Left ventricle myocardium inferior (tissue), 1 donor: ENCODE data around the gene MORC3. TPM values are rescaled to one million over a fixed set of nuclear protein-coding genes. Genes with fewer than 3 reads are reported as not detected.

Source experiments
- DNase-seq: peaks from one replicate; pipeline ENCODE4 v3.0.0-alpha.2; 2020
- H3K27ac ChIP-seq: fragments of 200-600 bp; replicated peaks from 2 replicates; pipeline ENCODE4 v1.8.0; 2021
- H3K27me3 ChIP-seq: fragments of 200-600 bp; 2 replicates; pipeline ENCODE4 v1.8.0; 2021; ENCODE audit warnings: low read depth
- H3K36me3 ChIP-seq: fragments of 200-600 bp; 2 replicates; pipeline ENCODE4 v1.8.0; 2021
- H3K4me1 ChIP-seq: fragments of 200-600 bp; 2 replicates; pipeline ENCODE4 v1.8.0; 2021
- H3K4me3 ChIP-seq: fragments of 200-600 bp; 2 replicates; pipeline ENCODE4 v1.8.0; 2021; ENCODE audit warnings: mild to moderate bottlenecking, moderate library complexity
- H3K9me3 ChIP-seq: fragments of 200-600 bp; replicated peaks from 2 replicates; pipeline ENCODE4 v1.8.0; 2021
- intact Hi-C: fragments of 100-400 bp; cut with micrococcal nuclease; formaldehyde crosslinking; loops from one replicate; pipeline ENCODE4 v1.11.0; 2022
- total RNA-seq: library from RNA; stranded (reverse); fragmentation: NEBNext Ultra II Directional; extraction: Animal tissue kit (Norgen Biotek cat#: 25700); gene quantifications from one replicate; pipeline ENCODE4 v1.2.1, GENCODE V29; 2021
- TF ChIP-seq, protein P1 (sequence below): fragments of 200-600 bp; IDR thresholded peaks from 2 replicates; pipeline ENCODE4 v1.8.0; 2021; ENCODE audit warnings: antibody characterized with exemption, mild to moderate bottlenecking, borderline replicate concordance
- donor health status: DM: no; HTN: yes; CAD: no; lungs with severe emphysema.

The MORC3 gene
- total RNA-seq, 1 donor from 2014 or later = 19.4 TPM

DNA sequence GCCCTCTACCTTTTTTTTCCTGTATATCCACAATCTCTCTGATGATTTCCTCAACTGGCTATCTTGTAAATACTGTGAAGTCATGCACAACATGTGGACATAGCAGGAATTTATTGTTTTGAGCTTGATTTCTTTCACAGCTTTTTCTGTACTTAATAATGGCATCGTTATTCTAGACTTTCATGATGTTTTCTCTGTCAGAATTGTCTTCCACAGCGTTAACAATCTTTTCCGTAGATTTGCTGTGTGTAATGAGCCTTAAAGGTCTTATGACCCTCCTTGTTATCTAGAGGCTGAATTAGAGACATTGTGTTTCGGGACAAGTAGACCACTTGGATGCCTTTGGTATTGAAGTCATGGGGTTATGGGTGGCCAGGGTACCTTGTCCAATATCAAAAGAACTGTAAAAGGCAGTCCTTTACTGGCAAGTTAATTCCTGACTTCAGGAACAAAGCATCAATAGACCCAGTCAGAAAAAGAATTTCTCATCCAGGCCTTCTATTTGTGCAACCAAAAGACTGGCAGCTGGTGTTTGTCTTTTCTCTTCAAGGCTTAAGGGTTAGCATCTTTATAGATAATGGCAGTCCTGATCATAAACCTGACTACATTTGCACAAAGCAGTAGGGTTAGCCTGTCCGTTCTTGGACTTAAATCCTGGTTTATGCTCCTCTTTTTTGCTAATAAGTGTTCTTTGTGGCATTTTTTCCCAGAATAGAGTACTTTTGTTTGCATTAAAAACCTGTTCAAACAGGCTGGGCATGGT, 35.1 kb downstream of the MORC3 start:
- Histone ChIP-seq H3K4me3 (no peak overlapping the region), H3K9me3 (no peaks in the 10 kb centered on the region), H3K36me3 (peaks cover 80% of the 10 kb centered on the region), H3K27ac (no peak overlapping the region), H3K27me3 (no peaks in the 10 kb centered on the region), H3K4me1 (no peaks in the 10 kb centered on the region)
- intact Hi-C loops = no loop called here
- TF ChIP-seq, protein P1, sequence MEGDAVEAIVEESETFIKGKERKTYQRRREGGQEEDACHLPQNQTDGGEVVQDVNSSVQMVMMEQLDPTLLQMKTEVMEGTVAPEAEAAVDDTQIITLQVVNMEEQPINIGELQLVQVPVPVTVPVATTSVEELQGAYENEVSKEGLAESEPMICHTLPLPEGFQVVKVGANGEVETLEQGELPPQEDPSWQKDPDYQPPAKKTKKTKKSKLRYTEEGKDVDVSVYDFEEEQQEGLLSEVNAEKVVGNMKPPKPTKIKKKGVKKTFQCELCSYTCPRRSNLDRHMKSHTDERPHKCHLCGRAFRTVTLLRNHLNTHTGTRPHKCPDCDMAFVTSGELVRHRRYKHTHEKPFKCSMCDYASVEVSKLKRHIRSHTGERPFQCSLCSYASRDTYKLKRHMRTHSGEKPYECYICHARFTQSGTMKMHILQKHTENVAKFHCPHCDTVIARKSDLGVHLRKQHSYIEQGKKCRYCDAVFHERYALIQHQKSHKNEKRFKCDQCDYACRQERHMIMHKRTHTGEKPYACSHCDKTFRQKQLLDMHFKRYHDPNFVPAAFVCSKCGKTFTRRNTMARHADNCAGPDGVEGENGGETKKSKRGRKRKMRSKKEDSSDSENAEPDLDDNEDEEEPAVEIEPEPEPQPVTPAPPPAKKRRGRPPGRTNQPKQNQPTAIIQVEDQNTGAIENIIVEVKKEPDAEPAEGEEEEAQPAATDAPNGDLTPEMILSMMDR = no peak
- DNase-seq = no peak

DNA sequence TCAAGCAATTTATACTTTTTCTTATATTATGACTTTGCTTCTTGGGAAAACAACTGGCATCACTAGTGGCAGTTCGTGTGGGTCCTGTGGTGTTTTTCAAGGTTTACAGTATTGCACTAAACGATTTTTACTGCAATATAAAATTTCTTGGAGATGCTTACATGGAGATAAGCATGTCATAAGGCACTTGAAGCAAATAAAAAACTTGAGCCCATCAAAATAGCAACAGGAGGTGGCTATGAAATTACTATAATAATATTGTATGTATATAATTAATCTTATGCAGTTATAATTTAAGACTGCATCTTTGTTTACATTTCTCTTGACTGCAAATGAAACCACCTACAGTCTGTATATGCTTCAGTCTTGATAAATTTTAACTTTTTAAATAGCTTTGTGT, 35.9 kb downstream of the MORC3 start:
- Histone ChIP-seq H3K4me3 (no peak overlapping the region), H3K4me1 (no peaks in the 10 kb centered on the region), H3K9me3 (no peaks in the 10 kb centered on the region), H3K36me3 (peaks cover 82% of the 10 kb centered on the region), H3K27ac (no peak overlapping the region), H3K27me3 (no peaks in the 10 kb centered on the region)
- no peak for DNase-seq
- intact Hi-C loops = no loop called here
- TF ChIP-seq, protein P1 = no peak

DNA sequence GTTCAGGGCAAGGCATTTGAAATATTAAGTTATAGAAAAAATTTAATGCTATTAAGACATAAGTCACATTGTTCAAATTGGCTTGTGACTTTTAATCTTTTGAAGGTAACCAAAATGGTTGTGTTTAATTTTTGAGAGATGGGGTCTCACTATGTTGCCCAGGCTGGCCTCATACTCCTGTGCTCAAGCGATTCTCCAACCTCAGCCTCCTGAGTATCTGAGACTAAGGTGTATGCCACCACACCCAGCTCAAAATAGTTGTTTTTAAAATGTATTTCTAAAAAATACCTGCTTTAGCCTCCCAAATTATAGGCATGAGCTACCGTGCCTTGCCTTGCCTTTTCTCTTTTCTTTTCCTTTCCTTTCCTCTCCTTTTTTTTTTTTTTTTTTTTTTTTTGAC, 39.2 kb downstream of the MORC3 start:
- no peak overlapping the region for H3K4me3 ChIP-seq
- no peaks in the 10 kb centered on the region for H3K27me3 ChIP-seq
- H3K9me3 ChIP-seq = no peaks in the 10 kb centered on the region
- no peak for DNase-seq
- peaks cover 96% of the 10 kb centered on the region for H3K36me3 ChIP-seq
- no peak overlapping the region for H3K27ac ChIP-seq
- TF ChIP-seq, protein P1 = no peak
- no peaks in the 10 kb centered on the region for H3K4me1 ChIP-seq
- intact Hi-C loops = no loop called here

DNA sequence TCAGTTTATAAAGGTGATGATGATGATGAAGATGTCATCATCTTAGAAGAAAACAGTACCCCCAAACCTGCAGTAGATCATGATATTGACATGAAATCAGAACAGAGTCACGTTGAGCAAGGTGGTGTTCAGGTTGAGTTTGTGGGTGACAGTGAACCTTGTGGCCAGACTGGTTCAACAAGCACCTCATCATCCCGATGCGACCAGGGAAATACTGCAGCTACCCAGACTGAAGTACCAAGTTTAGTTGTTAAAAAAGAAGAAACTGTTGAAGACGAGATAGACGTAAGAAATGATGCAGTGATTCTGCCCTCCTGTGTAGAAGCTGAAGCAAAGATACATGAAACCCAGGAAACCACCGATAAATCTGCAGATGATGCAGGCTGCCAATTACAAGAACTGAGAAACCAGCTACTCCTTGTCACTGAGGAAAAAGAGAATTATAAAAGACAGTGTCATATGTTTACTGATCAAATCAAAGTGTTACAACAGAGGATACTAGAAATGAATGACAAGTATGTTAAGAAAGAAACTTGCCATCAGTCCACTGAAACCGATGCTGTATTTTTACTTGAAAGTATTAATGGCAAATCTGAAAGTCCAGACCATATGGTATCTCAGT, 49.2 kb downstream of the MORC3 start:
- no peak overlapping the region for H3K4me3 ChIP-seq
- H3K9me3 ChIP-seq = no peaks in the 10 kb centered on the region
- no peaks in the 10 kb centered on the region for H3K27me3 ChIP-seq
- H3K27ac ChIP-seq = no peak overlapping the region
- H3K36me3 ChIP-seq = peaks cover 98% of the 10 kb centered on the region
- TF ChIP-seq, protein P1 = no peak
- DNase-seq = no peak
- H3K4me1 ChIP-seq = no peaks in the 10 kb centered on the region
- intact Hi-C loops = no loop called here

DNA sequence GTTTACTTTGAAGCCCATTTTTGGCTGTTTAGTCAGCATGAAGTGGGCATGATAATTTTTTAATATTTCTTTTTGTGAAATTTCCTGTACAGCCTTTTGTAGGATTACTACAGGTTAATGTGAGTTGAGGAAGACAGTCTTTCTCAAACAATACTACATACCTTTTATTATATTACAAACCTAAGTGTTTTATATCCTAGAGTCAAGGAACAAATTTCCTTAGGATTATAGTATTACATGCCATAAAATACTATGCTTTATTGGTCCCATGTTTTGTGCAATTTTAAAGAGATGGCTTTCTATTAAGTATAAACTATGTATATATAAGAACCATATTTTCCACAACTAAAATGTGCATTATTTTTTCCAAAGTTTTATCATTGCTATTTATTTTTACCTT, 56.0 kb downstream of the MORC3 start:
- DNase-seq = no peak
- H3K27ac ChIP-seq = no peak overlapping the region
- H3K36me3 ChIP-seq = peaks cover 72% of the 10 kb centered on the region
- no peak overlapping the region for H3K4me3 ChIP-seq
- H3K27me3 ChIP-seq = no peaks in the 10 kb centered on the region
- H3K9me3 ChIP-seq = no peaks in the 10 kb centered on the region
- peaks cover 6% of the 10 kb centered on the region for H3K4me1 ChIP-seq
- TF ChIP-seq, protein P1 = no peak
- intact Hi-C loops = no loop called here
